PFSK-1 (cell line): ENCODE results near the gene ZFPM1.

Source experiments
- POLR2AphosphoS5 ChIP-seq: IDR thresholded peaks from 2 replicates; pipeline ENCODE4 v1.6.1; 2012; ENCODE audit warnings: low read depth, mild to moderate bottlenecking, control low read depth, low read length, moderate library complexity
- SIN3A ChIP-seq: IDR thresholded peaks from 2 replicates; pipeline ENCODE4 v1.6.1; 2012; ENCODE audit warnings: mild to moderate bottlenecking, low read length, moderate library complexity, borderline replicate concordance; ENCODE audit not compliant: insufficient read depth
- TAF1 ChIP-seq: IDR thresholded peaks from 2 replicates; pipeline ENCODE4 v1.6.1; 2012; ENCODE audit warnings: low read length, control low read depth, borderline replicate concordance; ENCODE audit not compliant: insufficient read depth

- TF ChIP-seq POLR2AphosphoS5 (no peak), SIN3A (no peak), TAF1 (no peak)
Observed at GRCh38 chr16:88511906-88512305, 58.8 kb downstream of the ZFPM1 start.
